Liver (tissue), 3 donors: ENCODE results near the gene MYH7B.

Experiments
- ATF3 ChIP-seq: IDR thresholded peaks from 2 replicates; pipeline ENCODE4 v1.6.1; 2016; ENCODE audit warnings: antibody characterized with exemption
- CTCF ChIP-seq: fragments of 150-350 bp; IDR thresholded peaks from 2 replicates; pipeline ENCODE4 v1.5.1; 2017; ENCODE audit warnings: improper control_type of control experiment, low read depth, low read length; ENCODE audit not compliant: missing input control
- EGR1 ChIP-seq, 2 donors: IDR thresholded peaks; 2 replicates each; pipeline ENCODE4 v1.6.1; 2016 to 2018; ENCODE audit warnings: antibody characterized with exemption in 2 of 2, low read depth in 2 of 2
- FOXA1 ChIP-seq: IDR thresholded peaks from 2 replicates; pipeline ENCODE4 v1.6.1; 2016; ENCODE audit warnings: antibody characterized with exemption
- RAD21 ChIP-seq, 2 donors: IDR thresholded peaks; 2 replicates each; pipeline ENCODE4 v1.6.1; 2016; ENCODE audit warnings: antibody characterized with exemption in 2 of 2, mild to moderate bottlenecking in 2 of 2
- RXRA ChIP-seq, 2 donors: IDR thresholded peaks; 2 replicates each; pipeline ENCODE4 v1.6.1; 2017 to 2018; ENCODE audit warnings: antibody characterized with exemption in 2 of 2, mild to moderate bottlenecking in 1 of 2
- TAF1 ChIP-seq: conservative IDR thresholded peaks from 2 replicates; pipeline ENCODE4 v1.6.1; 2016; ENCODE audit warnings: antibody characterized with exemption, mild to moderate bottlenecking
- YY1 ChIP-seq: IDR thresholded peaks from 2 replicates; pipeline ENCODE4 v1.6.1; 2016; ENCODE audit warnings: antibody characterized with exemption, mild to moderate bottlenecking
- donor health status: healthy.
- donor health status: healthy.

- no peak for TF ChIP-seq CTCF
- no peak for TF ChIP-seq RAD21 (IDR thresholded peaks at IDR 0.05)
- TF ChIP-seq TAF1: no peak
- no peak for TF ChIP-seq RXRA (IDR thresholded peaks at IDR 0.05)
- TF ChIP-seq YY1: no peak
- no peak for TF ChIP-seq FOXA1
- TF ChIP-seq EGR1 (IDR thresholded peaks at IDR 0.05; ENCODE audit: low read depth in 2 of 2): no peak
- TF ChIP-seq ATF3: no peak
These were observed 1.2 kb downstream of the MYH7B start for GRCh38 chr20:34956751-34957472.
